Fibroblast of skin of left biceps (primary cell): Measurements from ENCODE around the gene EPS8L3.
A peak's percentile ranks its signal among the peaks of the same experiment; 100 is the strongest.
"Not testable (repeated sequence)": the region's sequence is repeated elsewhere in the genome, so short reads cannot be mapped to it uniquely, and the experiment has no call there.

ENCODE experiments used
- DNase-seq, 2 experiments: peaks; one replicate each; pipeline ENCODE4 v3.0.0-alpha.2; 2013; ENCODE audit warnings: low read depth in 2 of 2

Gene EPS8L3, protein sequence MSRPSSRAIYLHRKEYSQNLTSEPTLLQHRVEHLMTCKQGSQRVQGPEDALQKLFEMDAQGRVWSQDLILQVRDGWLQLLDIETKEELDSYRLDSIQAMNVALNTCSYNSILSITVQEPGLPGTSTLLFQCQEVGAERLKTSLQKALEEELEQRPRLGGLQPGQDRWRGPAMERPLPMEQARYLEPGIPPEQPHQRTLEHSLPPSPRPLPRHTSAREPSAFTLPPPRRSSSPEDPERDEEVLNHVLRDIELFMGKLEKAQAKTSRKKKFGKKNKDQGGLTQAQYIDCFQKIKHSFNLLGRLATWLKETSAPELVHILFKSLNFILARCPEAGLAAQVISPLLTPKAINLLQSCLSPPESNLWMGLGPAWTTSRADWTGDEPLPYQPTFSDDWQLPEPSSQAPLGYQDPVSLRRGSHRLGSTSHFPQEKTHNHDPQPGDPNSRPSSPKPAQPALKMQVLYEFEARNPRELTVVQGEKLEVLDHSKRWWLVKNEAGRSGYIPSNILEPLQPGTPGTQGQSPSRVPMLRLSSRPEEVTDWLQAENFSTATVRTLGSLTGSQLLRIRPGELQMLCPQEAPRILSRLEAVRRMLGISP

DNA sequence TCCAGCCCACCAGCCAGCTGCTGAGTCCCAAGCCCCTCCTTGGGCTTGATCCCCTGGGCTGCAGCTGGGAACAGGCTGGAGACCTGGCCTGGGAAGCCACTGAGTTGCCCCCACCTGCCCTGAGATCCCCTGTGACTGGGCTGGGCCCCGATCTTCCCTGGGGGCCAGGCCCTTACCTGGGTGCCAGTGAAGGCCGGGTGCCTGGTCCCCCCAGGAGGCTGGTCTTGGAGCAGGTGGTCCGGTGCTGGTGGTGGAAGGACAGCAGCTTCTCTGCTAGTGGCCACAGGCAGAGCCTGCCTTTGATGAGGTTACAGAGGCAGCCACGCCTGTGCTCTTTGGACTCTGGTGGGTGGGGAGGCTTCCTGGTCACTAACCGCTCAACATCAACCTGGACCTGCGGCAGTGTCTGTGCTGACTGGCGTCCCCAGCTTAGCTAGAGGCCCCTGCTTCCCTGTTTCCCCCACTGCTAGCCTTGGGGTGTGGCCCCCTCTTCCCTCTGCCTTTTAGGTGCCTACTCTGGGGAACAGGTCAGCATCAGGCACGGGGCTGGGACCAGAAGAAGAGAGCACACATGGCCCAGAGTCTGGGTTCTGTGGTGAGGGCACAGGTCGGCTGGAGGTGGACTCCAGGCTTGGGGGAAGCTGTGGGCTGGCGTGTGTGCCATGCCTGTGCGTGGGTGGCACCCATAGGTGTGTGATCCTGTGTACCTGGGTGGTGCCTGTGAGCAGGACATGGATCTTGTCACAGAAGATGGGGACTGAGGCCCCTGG, at the start of gene EPS8L3:
Gene EPS8L3, minus strand, starts transcription at position 278 of the 770 bp plus-strand sequence. CDS start 2,174 bp downstream, outside the sequence.
- DNase-seq = no peak

DNA sequence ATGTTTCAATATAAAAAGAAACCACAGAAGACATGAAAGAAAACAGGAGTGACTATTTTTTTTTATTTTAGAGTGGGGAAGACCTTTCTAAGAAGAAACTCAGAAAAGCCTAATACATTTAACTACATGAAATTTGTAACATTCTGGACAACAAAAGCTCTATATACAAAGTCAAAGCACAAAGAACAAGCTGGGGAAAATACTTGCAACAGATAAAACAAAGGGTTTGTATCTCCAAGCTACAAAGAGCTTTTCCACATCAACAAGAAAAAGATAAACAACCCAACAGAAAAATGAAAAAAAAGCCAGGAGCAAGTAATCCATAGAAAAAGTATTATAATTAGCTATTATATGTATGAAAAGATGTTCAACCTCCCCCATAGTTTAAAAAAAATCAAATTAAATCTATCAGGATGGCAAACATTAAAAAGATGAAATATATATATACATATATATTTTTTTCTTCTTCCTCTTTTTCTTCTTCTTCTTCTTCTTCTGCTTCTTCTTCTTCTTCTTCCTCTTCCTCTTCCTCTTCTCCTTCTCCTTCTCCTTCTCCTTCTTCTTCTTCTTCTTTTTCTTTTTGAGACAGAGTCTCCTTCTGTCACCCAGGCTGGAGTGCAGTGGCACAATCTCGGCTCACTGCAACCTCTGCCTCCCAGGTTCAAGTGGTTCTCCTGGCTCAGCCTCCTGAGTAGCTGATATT, 49.1 kb upstream of the EPS8L3 start:
- DNase-seq = no peak

DNA sequence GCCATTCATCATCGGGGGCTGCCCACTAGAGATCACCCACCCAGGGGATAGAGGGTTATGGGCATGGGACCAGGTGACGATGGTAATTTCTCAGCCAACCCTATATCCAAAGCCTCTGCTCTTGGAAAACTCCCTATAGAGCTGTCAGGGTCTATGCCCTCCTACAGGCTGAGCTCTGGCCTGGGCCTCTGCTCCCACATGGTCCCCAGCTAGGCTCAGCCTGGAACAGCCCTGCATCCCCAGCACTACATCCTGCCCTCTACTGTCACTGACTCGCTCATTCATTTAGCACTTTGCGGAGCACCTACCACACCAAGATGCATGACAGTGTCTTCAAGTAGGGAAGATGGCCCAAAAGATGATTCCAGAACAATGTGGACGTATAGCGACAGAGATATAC, 45.0 kb upstream of the EPS8L3 start:
- DNase-seq = no peak

DNA sequence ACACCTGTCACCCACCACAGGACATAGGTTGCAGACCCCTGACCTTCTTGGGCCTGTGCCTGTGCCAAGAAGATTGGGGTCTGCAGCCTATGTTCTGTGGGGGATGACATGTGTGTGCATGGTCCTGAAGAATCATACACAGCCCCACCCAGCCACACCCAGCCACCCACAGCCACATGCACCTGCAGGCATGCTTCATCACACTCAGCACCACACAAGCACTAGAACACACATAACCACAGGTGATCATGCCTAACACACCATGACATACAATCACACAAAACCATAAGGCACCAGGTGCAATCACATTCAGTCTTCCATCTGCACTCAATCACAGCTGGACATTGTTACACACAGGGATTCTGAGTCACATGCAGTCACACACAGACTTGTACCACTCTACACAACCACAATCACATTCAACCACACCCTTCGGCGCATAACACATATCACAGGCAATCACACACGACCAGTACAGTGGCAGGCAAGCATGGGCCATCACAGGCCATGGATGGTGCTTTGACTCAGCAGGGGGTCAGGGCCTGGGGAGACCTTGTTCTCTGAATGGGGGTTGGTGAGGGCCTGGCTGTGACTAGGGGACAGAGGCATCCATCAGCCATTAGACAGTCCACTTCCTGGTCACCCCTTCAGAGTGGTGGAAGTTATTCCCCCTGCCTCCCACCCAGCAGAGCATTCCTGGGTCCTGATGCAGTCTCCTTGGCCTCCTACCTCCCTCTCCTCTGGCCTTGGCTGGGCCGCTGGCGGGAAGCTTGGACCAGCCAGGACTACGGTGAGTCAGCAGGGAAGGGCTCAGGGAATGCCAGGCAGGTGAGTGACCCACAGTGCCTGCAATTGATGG, 44.3 kb upstream of the EPS8L3 start:
- DNase-seq = no peak

DNA sequence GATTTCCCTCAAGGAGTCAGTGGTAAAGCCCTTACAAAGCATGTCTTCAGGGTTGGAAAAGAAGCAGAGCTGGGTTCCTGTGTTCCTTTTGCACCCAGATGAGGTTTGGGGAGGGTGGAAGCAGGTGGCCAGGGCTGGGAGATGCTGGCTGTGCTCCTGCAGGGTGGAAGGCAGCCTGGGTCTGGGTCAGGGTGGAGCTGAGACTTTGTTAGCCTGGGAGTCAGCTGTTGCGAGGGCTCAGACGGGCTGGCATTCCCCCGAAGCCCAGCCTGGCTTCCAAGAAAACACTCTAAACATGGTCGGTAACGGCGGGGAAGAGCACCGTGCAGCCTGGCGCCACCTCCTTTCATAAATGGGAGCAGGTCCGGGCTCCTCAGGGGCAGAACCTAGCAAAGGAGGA, 43.7 kb upstream of the EPS8L3 start:
- no peak for DNase-seq

DNA sequence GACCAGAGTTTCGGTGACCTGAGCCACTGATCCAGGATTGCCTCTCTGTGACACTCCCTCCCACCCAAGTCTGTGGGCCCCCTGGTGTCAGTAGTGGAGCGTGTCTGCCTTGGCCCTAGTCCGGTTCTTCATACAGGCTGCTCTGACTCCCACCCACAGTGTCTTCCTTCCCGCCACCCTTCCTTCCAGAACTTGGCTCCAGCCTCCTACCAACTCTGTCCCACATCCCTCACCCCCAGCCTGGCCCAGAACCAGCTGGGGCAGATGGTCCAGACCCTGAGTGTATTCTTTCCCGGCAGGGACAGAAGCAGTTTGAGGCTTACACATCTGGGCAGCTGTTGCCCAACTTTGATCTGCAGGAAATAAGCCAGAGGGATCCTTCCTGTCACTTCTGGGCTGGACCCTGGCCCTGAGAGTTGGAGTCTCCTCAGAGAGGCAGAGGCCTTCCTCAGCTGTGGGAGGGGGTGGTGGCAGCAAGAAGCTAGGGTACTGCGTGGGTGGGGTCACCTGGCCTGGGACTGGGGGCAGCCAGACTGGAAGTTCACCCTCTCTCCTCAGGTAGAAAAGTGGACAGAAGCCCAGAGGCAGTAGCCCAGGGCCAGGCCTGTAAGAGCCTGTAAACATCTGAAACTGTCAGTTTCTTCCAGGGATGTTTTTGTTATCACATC, 43.1 kb upstream of the EPS8L3 start:
- DNase-seq = no peak

DNA sequence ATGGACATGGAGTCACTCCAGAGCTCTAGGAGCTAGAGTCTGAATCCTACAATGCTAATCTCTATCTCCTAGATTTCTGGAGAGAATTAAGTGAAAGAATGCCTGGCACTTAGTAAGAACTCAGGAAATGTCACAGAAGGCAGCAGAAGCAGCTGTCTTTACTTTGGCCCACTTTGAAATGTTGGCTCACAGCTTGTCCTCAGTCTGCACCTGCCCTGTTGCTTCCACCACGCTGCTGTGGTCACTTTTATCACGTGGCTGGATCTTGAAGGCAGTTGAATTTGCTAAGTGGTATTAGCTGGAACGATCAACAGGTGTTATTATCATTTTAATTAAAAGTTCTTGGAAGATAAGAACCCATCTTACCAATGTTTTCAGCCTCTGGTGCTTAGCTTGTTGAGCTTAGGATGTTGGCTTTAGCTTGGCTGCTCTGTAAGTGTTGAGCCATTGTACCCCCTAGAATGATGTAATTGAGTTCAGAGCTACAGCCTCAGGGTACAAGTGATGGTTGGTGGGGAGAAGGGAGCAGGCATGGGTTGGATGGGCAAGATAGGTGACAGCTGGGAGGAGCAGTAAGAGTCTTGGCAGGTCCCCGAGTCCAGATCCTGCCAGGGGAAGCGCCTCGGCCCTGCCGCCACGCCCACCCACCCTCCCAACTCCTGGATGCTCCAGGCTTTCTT, 41.9 kb upstream of the EPS8L3 start:
- no peak for DNase-seq

DNA sequence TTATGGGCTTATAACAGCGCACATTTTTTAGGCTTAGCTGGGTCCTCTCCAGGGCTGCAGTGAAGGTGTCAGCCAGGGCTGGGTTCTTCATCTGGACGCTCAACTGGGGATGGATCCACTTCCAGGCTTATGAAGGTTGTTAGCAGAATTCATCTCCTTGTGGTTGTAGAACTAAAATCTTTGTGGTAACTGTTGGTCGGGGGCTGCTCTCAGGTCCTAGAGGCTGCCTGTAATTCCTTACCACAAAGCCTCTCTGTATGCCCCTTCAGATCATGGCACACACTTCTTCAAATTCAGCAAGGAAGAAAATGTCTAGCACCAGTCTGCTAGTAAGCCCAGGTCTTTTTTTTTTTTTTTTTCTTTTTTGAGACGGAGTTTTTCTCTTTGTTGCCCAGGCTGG, 40.9 kb upstream of the EPS8L3 start:
- DNase-seq = no peak

DNA sequence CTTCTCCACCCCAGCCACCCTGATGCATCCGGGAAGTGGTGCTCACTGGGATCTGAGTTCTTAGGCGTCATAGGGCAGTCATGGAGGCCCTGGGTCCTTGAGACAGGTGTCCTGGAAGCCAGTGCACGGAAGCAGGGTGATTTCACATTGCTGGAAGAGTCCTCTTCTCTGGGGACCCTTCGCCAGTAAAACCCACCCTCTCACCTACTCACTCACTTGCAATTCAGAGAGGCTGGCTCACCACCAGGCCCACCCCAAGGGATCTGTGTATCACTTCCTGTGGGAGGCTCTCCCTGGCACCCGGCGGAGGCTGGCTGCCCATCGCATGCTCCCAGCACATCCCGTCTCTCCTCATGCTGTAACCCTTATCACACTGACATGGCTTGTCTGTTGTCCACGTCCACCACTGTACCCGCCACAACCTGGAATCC, 40.2 kb upstream of the EPS8L3 start:
- no peak for DNase-seq

DNA sequence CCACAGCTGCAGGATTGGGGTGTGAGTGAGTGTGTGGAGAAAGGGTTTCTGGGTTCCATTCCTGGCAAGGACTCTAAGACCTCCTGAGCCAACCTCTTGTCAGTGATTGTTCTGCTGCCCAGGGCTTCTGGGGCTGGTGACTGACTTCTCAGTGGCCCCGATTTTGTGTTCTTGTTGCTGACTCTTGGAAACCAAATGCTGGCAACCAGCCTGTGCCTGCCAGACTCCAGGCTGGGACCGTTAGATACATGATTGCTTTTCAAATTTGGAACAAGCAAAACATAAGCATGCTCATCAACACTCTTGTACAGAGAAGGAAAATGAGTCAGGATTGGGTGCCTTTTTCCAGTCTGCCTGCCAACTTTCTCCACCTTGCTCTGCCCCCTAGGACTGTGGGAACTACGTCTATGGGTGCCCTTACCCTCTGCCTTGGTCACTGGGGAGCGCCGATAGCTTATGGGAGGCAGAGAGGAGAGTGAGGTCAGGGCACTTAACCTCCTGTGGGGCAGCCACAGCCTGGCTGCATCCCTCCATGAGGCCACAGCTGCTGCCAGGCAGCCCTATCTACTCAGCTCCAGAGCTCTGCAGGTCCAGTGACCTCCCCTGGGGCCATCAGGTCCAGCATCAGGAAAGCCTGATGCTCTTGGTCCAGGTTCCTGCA, 39.3 kb upstream of the EPS8L3 start:
- DNase-seq = no peak

DNA sequence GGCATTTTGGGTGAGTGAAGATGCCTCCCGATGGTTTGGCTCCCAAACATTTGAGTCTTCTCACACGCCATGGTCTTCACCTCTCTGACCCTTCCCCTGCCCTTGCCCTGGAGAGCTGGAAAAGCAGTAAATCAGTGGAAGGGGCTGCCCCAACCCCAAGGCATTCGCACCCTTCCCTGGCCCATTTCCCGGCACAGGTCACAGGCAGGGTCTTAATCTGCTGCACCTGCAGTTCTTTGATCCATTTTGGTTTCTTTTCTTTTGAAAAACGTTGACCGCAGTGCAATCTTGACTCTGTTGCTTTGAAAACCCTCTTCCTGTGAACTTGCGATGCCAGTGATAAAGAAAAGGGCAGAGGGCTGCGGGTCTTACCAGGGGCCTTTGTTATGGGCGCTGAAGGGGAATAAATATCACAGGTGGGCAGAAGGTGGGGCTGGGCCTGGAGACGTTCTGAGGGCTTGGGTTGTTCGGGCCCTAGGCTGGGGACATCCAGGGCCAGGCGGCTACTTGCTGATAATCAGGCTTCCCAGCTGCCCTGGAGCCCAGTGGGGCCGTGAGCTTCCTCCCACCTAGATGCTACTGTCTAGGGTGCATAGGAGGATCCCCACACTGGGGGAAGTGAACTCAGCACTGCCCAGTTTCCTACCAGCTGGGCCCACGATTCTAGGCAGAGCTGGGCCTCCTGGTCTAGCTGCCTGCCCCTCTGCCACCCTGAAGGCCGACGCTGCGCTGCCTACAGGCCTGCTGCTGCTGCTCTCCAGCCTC, 38.6 kb upstream of the EPS8L3 start:
- no peak for DNase-seq

DNA sequence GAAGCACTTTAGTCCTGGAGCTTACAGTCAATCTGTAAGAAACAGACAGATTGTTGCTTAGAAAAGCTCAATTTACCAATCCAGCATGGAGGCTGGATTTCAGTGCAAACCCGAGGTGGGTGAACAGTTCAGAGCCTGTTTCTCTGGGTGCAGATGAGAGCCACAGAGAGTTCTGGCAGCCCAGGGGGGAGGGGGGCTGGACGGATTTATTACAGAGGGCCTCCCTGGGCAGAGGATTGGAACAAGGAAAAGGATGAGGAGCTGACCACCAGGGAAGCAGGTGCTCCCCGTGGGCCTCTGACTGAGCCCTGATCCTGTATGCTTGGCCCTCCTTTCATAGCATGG, 38.0 kb upstream of the EPS8L3 start:
- no peak for DNase-seq

DNA sequence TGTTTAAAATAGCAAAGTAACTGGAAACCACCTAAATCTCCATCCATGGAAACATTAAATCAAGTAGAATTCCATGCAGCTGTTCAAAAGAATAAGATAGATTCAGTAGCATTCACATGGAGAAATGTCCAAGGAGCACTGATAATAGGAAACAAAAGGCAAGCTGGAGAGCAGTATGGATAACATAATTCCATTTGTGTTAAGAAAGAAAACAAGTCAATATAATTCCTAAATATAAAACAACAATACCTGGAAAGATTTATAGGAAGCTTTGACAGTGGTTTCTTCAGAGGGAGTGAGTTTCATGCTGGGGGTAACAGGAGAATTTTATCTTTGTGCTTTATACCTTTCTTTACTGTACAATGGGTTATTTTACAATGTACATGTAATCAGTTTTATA, 36.6 kb upstream of the EPS8L3 start:
- no peak for DNase-seq

DNA sequence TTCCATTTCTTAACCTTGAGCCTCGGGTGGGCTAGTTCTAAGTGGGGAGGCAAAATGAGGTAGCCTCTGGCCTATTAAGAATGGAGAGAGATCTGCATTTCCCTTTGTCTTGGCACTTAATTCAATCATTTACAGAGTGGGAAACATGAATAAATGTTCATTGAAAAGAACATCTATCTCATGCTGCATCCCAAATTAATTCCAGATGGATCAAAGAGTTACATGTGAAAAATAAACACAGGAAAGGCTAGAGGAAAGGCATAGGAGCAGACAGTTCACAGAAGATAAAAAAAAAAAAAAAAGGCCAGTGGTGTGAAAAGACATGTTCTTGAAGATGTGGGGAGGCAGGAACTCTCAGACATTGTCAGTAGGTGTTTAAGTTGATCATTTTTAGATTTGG, 35.7 kb upstream of the EPS8L3 start:
- DNase-seq = peak; percentile 43 to 47

DNA sequence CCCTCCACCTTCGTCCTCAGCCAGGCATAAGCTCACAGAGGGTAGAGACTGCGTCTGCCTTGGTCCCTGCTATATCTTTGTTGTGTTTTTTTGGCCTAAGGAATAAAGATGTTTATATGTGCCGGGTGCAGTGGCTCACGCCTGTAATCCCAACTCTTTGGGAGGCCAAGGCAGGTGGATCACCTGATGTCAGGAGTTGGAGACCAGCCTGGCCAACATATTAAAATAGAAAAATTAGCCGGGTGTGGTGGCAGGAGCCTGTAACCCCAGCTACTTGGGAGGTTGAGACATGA, 33.5 kb upstream of the EPS8L3 start:
- DNase-seq = not testable (repeated sequence)

DNA sequence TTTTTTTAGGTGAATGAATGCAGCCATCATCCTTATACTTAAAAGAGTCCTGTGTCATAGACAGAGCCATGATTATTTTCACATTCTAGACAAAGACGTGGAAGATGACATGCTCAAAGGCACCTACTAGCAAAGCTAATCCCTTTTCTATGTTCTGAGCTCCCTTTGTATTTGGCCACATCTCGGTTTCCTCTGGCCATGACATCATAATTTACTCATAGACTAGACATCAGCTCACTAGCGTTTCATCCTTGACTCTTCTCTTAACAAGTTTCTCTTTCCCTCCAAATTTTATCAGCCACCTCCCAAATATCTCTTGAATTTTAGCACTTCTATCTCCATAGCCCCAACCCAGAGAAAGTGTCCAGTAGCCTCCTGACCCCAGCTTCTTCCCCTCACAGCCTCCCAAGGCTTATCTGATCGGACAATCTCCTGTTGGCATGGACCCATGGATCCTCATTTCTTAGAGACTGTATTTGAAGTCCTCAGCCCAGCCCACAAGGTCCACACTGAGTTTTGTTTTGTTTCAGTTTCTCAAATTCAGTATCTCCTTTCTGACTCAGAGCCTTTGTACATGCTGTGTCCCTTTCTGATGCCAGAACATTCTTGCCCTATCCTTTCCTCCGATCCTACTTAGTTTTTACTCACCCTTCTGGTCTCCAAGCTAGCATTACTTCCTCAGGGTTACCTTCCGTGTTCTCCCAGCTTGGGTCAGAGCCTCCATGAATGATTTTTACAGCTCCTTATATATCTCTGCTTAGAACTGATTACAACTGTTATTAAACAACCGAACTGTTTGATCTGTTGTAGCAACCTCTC, 33.0 kb upstream of the EPS8L3 start:
- DNase-seq = no peak

DNA sequence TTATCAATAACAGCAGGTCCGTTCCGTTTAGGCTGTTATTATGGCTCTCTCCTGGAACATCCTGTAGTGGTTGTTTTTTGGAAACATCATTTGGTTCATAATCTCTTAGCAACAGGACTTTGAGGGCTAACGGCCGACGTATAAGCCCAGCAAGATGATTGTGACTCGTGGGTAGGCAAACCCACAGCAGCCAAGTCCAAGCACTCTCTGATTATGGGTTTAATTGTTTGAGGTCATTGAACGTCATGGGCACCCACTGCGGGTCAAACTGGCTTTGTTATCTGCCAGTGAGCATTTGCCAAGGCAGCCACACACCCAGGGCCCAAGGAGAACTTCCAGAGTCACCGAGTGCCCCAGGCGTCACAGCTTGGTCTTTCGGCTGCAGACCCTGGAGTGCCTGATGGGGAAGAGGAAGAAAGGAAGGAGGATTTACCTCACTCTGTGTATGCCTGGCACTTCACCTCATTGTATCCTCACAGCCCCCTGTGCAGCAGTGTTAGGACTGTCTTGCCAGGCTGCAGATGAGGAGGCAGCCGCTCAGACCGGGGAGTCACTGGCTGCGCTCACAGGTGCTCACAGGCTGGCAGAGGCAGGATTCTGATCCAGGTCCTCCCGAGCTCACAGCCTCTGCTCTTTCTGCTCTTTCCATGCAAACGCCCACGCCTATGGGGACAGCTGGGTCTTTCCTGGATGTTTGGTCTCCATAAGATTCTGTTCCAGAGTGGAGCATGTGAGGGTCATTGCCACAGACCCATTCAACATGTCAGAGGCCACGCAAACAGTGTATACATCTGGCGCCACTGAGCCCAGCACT, 30.8 kb upstream of the EPS8L3 start:
- no peak for DNase-seq
